Effector memory CD8-positive, alpha-beta T cell (primary cell): ENCODE results near the gene OR2S2.

Experiments
- ATAC-seq: fragments of 150-1000 bp; cut with Tn5 transposase; replicated peaks from 2 replicates; pipeline ENCODE4 v1.10.0; 2021; ENCODE audit warnings: mild to moderate bottlenecking, moderate library complexity
- DNase-seq, 3 experiments: peaks; one replicate each; pipeline ENCODE4 v3.0.0; 2021
- H3K27ac Mint-ChIP-seq, 2 donors: one replicate each; pipeline ENCODE4 v1.8.0; 2022; ENCODE audit warnings: mild to moderate bottlenecking in 2 of 2, mixed read lengths in 2 of 2, moderate library complexity in 2 of 2
- H3K27me3 Mint-ChIP-seq, 2 donors: one replicate each; pipeline ENCODE4 v1.8.0; 2022; ENCODE audit warnings: mixed read lengths in 2 of 2
- H3K36me3 Mint-ChIP-seq: one replicate; pipeline ENCODE4 v1.8.0; 2022; ENCODE audit warnings: mild to moderate bottlenecking, moderate library complexity, mixed read lengths; ENCODE audit not compliant: insufficient read depth
- H3K4me1 Mint-ChIP-seq, 2 donors: one replicate each; pipeline ENCODE4 v1.8.0; 2022; ENCODE audit warnings: low read depth in 2 of 2, mixed read lengths in 2 of 2
- H3K4me3 Mint-ChIP-seq, 2 donors: one replicate each; pipeline ENCODE4 v1.8.0; 2022; ENCODE audit warnings: mild to moderate bottlenecking in 2 of 2, mixed read lengths in 2 of 2, moderate library complexity in 2 of 2
- H3K9me3 Mint-ChIP-seq, 2 donors: one replicate each; pipeline ENCODE4 v1.8.0; 2022; ENCODE audit warnings: mixed read lengths in 2 of 2

OR2S2 gene

DNA sequence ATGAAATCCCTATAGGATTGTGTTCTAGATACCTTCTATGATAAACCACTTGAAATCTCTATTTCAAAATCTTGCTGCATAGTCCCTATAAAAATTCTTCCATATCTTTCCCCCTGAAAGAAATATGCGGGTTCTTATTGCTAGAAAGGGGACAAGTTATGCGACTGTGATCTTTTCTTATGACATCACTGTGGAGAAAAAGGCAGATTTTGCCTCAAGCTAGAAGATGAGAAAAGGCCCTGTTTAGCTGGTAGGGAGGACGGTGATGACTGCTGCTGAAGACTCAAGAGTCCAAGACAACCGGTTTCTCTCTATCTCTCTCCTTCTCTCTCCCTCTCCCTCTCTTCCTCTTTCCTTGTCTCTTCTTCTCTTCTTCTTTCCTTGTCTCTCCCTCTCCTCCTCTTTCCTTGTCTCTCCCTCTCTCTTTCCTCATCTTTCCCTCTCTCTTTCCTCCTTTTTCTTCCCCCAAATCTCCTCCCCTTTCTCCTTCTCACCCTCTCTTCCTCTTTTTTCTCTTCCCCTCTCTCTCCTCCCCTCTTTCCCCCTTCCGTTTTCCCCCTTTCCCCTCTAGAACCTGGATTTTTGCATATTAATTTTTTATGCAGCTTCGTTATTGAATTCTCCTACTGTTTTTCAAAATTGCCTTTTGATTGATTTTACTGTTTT, 5.3 kb downstream of the OR2S2 start:
- DNase-seq = no peak
- peaks cover 0 to 7% of the 10 kb centered on the region in 2 donors for H3K4me1 Mint-ChIP-seq
- no peak overlapping the region for H3K27ac Mint-ChIP-seq
- no peak for ATAC-seq
- peaks cover 3% of the 10 kb centered on the region for H3K36me3 Mint-ChIP-seq
- H3K27me3 Mint-ChIP-seq = peaks cover 45 to 72% of the 10 kb centered on the region in 2 donors
- no peaks in the 10 kb centered on the region for H3K9me3 Mint-ChIP-seq
- H3K4me3 Mint-ChIP-seq = no peak overlapping the region

DNA sequence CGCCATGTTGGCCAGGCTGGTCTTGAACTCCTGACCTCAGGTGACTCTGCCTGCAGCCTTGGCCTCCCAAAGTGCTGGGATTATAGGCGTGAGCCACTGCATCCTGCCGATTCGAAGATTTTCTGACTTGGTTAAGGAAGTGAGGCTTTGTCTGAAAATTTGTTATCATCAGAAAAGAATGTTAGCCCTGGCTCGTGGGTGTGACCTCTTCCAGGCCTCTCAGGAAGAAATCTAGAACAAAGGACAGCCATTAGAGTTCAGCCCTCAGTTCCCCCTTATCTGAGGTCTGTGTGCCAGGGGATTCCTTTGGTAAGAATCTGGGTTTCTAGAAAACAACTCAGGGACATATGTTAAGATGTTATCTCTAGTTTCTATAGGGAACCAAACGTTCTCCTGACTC, 6.2 kb downstream of the OR2S2 start:
- DNase-seq = no peak
- peaks cover 0 to 7% of the 10 kb centered on the region in 2 donors for H3K4me1 Mint-ChIP-seq
- H3K4me3 Mint-ChIP-seq = no peak overlapping the region
- peaks cover 36 to 63% of the 10 kb centered on the region in 2 donors for H3K27me3 Mint-ChIP-seq
- no peak overlapping the region for H3K27ac Mint-ChIP-seq
- peaks cover 3% of the 10 kb centered on the region for H3K36me3 Mint-ChIP-seq
- no peak for ATAC-seq
- H3K9me3 Mint-ChIP-seq = no peaks in the 10 kb centered on the region

DNA sequence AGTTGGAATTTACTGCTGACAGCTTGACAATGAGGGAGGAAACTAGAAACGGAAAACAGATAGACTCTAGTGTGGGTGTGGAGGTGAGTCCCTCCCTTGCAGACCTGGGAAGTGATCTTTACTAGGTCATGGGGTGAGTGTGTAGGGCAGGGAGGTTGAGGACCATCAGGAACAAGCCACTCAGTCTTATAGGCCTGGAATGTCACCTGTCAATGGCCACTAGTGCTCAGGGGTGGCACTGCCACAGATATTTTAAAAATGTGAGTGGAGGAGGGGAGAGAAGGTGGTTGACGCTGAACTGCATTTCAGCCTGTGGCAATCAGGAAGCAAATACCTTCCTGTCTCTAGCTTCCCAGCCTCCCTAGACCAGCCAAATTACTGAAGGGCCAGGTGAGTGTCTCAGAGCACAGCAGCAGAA, 9.0 kb downstream of the OR2S2 start:
- Mint-ChIP-seq H3K27ac (no peak overlapping the region), H3K4me1 (peaks cover 4 to 5% of the 10 kb centered on the region in 2 donors), H3K9me3 (no peaks in the 10 kb centered on the region), H3K27me3 (peaks cover 25 to 47% of the 10 kb centered on the region in 2 donors), H3K4me3 (no peak overlapping the region), H3K36me3 (peaks cover 6% of the 10 kb centered on the region)
- ATAC-seq (no peak), DNase-seq (no peak)

DNA sequence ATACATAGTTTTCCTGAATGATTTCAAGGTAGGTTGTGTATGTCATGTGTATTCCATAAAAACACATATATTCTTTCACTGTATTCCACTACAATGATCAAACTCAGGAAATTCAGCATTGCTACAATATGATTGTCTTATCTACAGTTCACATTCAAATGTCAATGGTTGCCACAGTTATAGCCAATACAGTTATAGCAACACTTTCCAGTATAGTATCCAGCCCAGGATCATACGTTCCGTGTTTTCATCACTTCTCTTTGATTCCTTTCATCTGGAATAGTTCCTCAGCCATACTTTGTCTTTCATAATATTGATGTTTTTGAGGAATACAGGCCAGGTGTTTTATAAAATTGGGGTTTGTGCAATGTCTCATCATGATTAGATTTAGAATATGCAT, 9.5 kb downstream of the OR2S2 start:
- H3K27ac Mint-ChIP-seq = no peak overlapping the region
- H3K36me3 Mint-ChIP-seq = peaks cover 6% of the 10 kb centered on the region
- H3K4me3 Mint-ChIP-seq = no peak overlapping the region
- H3K4me1 Mint-ChIP-seq = peaks cover 4 to 5% of the 10 kb centered on the region in 2 donors
- DNase-seq (no peak), ATAC-seq (no peak)
- peaks cover 25 to 43% of the 10 kb centered on the region in 2 donors for H3K27me3 Mint-ChIP-seq
- H3K9me3 Mint-ChIP-seq = no peaks in the 10 kb centered on the region

DNA sequence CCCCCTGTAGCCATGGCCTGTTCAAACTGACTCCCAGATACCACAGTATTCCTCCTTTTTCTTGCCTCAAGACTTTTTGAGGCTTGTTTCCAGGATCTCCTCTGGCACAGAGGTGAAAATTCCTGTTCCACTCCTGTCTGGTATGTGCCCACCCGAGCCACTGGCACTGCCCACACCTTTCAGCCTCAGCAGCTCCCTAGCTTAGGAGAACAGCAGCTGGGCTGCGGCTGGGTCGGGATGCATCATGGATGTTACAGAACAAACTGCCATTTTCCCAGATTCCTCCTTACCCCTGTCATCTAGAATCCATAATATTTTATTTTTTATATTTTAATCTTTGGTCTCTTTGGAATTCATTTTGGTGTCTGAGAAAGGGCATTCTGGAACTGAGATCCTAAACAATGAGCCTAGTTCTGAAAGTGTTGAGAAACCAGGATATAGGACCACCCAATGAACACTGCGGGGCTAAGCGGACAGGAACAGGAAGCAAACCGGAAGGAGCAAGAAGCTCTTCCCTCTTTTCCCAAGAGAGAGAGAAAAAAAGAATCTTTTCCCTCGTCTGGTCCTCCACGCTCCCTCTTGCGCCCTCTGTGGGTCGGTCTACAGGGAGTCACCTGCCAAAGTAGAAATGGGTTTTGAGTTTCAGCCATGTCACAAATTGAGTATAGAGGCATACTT, 12.5 kb downstream of the OR2S2 start:
- peak; percentile 44 for ATAC-seq
- Mint-ChIP-seq H3K4me1 (peaks cover 10% of the 10 kb centered on the region in 2 donors), H3K27me3 (peaks cover 13 to 22% of the 10 kb centered on the region in 2 donors), H3K36me3 (peaks cover 6% of the 10 kb centered on the region), H3K27ac (no peak overlapping the region), H3K9me3 (no peaks in the 10 kb centered on the region), H3K4me3 (no peak overlapping the region)
- DNase-seq = peak; percentile 32 to 46 (median 41)

DNA sequence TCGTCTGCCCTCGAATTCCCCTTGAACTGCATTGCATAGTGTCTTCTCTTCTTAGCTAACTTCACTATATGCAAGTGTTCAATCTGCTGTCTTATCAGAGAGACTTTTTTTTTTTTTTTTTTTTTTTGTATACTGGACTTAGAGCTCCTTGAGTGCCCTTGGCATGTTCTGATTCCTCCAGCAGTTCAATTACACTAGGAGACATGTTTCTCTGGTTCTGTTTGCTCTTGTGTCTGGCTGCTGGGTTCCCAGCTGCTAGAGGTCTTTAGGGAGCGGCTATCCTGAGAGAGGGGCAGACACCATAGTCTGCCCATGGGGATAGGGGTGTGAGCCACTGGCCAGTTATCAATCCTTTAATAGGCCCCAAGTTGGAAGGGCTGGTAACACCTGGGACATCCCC, 13.1 kb downstream of the OR2S2 start:
- Mint-ChIP-seq H3K27ac (no peak overlapping the region), H3K27me3 (peaks cover 13 to 16% of the 10 kb centered on the region in 2 donors), H3K4me1 (peaks cover 12% of the 10 kb centered on the region in 2 donors), H3K36me3 (peaks cover 3% of the 10 kb centered on the region), H3K4me3 (no peak overlapping the region), H3K9me3 (no peaks in the 10 kb centered on the region)
- no peak for DNase-seq
- no peak for ATAC-seq

DNA sequence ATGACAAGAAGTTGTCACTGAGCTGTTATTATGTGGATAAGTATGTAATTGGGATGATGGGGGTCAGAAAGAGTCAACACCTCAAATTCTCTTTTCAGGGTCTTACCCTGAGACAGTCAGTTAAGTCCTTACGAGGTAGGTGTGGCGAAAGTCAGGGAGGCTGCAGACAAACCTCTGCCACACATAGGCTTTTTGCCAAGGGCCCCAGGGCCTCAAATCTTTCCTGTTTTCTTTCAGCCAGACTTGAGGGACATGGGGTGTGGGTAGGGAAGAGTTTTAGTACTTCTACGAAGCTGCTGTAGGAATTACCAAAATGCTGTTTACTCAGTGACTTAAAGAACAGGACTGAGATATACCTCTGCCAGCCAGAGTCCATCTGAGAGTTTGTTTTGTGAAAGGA, 13.8 kb downstream of the OR2S2 start:
- ATAC-seq = no peak

DNA sequence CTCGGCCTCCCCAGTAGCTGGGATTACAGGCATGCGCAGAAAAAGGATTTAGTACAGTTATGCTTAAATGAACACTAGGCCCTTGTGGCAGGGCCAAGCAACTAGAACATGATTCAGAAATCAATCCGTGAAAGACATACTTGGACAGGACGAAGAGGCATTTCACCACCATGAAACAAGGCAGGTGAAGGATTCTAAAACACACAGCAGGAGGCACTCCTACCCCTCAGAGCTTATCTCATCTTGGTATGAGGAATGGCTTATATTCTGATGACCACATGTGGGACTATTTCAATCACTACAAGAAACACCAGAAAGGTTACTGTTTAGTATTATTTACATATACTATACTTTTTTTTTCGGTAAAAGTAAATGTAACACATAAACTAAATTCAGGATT, 15.7 kb downstream of the OR2S2 start:
- no peaks in the 10 kb centered on the region for H3K9me3 Mint-ChIP-seq
- H3K4me3 Mint-ChIP-seq = no peak overlapping the region
- peaks cover 12% of the 10 kb centered on the region in 2 donors for H3K4me1 Mint-ChIP-seq
- H3K27ac Mint-ChIP-seq = peak overlapping the region in 1 of 2 donors; percentile 63
- DNase-seq = no peak
- ATAC-seq = no peak
- no peaks in the 10 kb centered on the region for H3K27me3 Mint-ChIP-seq
- peaks cover 3% of the 10 kb centered on the region for H3K36me3 Mint-ChIP-seq

More for the DNA sequence above, 13.8 kb downstream of the OR2S2 start:
- Mint-ChIP-seq H3K4me1 (peaks cover 12% of the 10 kb centered on the region in 2 donors), H3K27ac (no peak overlapping the region), H3K36me3 (peaks cover 3% of the 10 kb centered on the region), H3K4me3 (no peak overlapping the region), H3K9me3 (no peaks in the 10 kb centered on the region), H3K27me3 (peaks cover 9% of the 10 kb centered on the region in 2 donors)
- no peak for DNase-seq

DNA sequence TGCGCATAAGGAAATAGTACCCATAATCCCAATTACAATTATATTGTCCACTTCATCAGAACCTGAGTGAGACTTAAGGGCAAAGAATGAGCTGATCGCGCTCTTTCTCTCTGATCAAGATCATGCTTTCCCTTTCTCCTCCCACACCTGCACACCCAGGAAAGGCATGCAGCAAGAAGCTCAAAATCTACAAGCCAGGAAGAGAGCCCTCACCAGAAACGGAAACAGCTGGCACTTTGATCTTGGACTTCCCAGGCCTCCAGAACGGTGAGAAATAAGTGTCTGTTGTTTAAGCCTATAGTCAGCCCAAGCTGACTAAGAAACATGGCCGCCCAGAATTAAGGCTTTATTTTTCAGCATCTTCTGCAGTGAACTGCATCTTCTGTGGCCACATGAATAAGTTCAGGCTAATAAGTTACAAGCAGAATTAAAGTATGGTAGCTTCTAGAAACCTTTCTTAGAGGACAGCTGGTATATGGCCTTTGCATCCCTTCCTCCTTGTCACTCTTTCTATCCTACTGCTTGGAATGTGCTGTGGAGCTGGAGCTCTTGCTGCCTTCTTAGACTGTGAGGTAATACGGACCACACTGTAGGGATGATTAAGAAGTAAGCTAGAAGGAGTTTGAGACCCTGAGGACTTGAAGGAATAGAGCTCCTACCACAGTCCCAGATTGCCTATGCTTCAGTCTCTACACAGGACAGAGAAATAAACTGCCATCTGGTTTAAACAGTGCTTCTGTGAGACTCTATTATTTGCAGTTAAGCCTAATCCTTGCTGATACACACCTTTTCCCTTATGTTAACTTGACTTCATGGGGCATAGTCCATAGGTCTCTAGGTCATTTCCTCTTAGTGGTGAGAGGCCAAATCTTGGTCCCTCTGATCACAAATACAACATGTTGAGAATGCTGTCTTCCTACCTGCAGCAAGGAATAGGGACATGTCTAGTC, 17.2 kb downstream of the OR2S2 start:
- H3K27me3 Mint-ChIP-seq = no peaks in the 10 kb centered on the region
- H3K27ac Mint-ChIP-seq = peak overlapping the region in 1 of 2 donors; percentile 17
- H3K36me3 Mint-ChIP-seq = peaks cover 3% of the 10 kb centered on the region
- ATAC-seq = peak; percentile 44
- H3K4me1 Mint-ChIP-seq = peaks cover 10 to 11% of the 10 kb centered on the region in 2 donors
- no peak overlapping the region for H3K4me3 Mint-ChIP-seq
- DNase-seq = no peak
- H3K9me3 Mint-ChIP-seq = no peaks in the 10 kb centered on the region

DNA sequence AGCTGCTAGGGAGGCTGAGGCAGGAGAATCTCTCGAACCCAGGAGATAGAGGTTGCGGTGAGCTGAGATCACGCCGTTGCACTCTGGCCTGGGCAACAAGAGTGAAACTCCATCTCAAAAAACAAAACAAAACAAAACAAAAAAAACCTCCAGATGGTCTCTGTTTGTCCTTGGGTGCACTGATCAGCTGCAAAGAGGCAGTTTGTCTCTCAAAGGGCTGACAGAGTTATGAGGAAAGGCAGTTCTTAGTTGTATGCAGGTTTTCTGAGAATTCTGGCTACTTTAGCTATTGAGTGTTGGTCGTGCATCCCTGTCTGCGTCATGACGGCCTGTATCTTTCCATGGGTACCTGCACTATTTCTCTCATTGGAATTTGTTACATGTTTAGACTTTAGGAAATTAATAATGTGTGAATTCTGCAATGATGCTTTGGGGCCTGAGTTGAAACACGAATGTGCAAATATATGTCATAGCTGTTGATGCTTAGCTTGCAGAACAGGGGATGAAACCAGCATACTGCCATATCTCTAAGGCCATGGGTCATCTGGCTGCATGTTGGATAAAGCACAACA, 18.2 kb downstream of the OR2S2 start:
- ATAC-seq = no peak
- Mint-ChIP-seq H3K4me1 (peaks cover 8% of the 10 kb centered on the region in 2 donors), H3K4me3 (no peak overlapping the region), H3K27me3 (no peaks in the 10 kb centered on the region), H3K27ac (peak overlapping the region in 1 of 2 donors; percentile 17), H3K9me3 (no peaks in the 10 kb centered on the region), H3K36me3 (peaks cover 2% of the 10 kb centered on the region)
- DNase-seq = no peak

DNA sequence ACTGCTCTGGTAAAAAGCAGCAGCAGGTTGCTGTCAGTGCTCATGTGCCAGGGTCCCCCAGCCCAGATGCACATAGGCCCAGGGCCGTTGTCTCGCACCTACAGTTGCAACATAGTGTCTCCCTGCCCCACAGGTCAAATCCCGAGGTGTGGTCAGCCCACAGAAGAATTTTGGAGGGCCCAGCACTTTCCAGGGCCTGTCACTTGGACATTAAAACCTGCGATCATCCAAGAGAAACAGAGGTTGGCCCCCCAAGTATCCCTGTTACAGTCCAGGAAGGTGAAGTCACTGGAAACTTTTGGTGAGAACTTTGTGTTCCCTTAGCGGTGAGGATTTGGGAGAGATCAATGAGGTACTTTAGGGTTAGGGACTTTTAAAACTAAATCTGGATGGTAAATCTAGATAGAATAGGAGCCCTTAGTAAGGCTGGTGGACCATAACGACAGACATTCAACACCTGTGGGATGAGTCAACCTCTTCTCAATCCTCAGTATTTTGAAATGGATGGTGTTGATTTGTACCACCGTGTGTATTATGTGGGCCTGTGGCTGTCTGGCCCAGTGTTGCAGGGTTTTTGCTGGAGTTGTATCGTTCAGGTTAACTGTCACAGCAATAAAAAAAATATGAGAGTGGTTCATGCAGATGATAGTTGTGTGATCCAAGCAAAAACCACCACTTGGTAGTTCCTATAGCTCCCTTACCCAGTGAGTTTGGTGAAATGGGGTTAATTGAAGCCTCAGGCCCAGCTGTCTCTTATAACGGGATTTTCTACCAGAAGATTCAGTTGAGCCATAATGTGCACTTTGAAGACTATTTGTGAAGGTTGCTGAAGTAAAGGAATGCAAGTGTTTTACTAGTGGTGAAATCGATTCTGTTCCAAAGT, 19.2 kb downstream of the OR2S2 start:
- DNase-seq (no peak), ATAC-seq (no peak)
- Mint-ChIP-seq H3K27me3 (no peaks in the 10 kb centered on the region), H3K27ac (no peak overlapping the region), H3K9me3 (no peaks in the 10 kb centered on the region), H3K4me1 (peaks cover 8% of the 10 kb centered on the region in 2 donors), H3K36me3 (peaks cover 3% of the 10 kb centered on the region), H3K4me3 (no peak overlapping the region)

DNA sequence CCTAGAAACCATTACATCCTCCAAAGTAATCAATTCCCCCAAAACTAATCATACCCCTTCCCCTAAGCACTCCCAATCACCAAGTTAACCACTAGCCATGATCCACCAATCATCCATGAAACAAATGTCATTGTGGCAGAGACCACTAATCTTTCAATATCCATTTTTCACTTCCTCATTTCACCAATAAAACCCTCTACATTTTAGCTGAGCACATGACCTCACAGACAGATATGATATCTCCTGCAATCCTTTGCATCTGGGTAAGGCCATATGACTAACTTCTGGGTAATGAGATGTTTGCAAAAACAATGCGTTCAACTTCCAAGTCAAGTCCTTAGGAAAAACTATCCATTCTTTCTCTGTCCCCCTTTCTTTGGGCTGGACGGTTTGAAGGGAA, 20.7 kb downstream of the OR2S2 start:
- Mint-ChIP-seq H3K27me3 (no peaks in the 10 kb centered on the region), H3K4me3 (no peak overlapping the region), H3K9me3 (no peaks in the 10 kb centered on the region), H3K4me1 (peaks cover 6 to 8% of the 10 kb centered on the region in 2 donors), H3K36me3 (peaks cover 3% of the 10 kb centered on the region), H3K27ac (no peak overlapping the region)
- no peak for ATAC-seq
- DNase-seq = no peak
